PC-9 (cell line): ENCODE results near the gene GPR157. TPM values are rescaled to one million over a fixed set of nuclear protein-coding genes. Genes with fewer than 3 reads are reported as not detected.

Source experiments
- BruUV-seq: library from RNA; stranded (reverse); fragments of 400-500 nt; replicated peaks from 2 replicates; lab custom pipeline; 2021; lab: Mats Ljungman, UMichigan
- CTCF ChIA-PET: fragments of 300-600 bp; sonication (Branson Sonifier 250); formaldehyde crosslinking; loops from one replicate; lab custom pipeline; 2022; ENCODE audit warnings: antibody characterized with exemption; lab: Charles Lee
- POLR2A ChIA-PET: fragments of 300-600 bp; sonication (Branson Sonifier 250); formaldehyde crosslinking; loops from one replicate; lab custom pipeline; 2022; ENCODE audit warnings: antibody characterized with exemption; ENCODE audit not compliant: unreplicated experiment; lab: Charles Lee
- DNase-seq, 2 experiments: peaks; one replicate each; pipeline versions ENCODE4 v3.0.0 to v3.0.0-alpha.2; 2015 to 2022; ENCODE audit warnings: mixed read lengths in 1 of 2
- H2AFZ ChIP-seq: fragments of 200-600 bp; sonication (generic); 2 replicates; pipeline ENCODE4 v1.8.1; 2017; ENCODE audit warnings: antibody characterized with exemption
- H3F3A ChIP-seq: fragments of 200-600 bp; sonication (generic); 2 replicates; pipeline ENCODE4 v1.8.1; 2017; ENCODE audit warnings: antibody characterized with exemption, mild to moderate bottlenecking, low read depth; ENCODE audit not compliant: insufficient read depth
- H3K27ac ChIP-seq: fragments of 200-600 bp; sonication (generic); 2 replicates; pipeline ENCODE4 v1.6.1; 2016; ENCODE audit warnings: mixed run types
- H3K27me3 ChIP-seq: fragments of 200-600 bp; sonication (generic); 2 replicates; pipeline ENCODE4 v1.6.1; 2016; ENCODE audit warnings: low read depth, mixed run types; ENCODE audit not compliant: insufficient read depth
- H3K36me3 ChIP-seq: fragments of 200-600 bp; sonication (generic); 2 replicates; pipeline ENCODE4 v1.6.1; 2016; ENCODE audit warnings: low read depth, mixed run types
- H3K4me1 ChIP-seq: fragments of 200-600 bp; sonication (generic); replicated peaks from 2 replicates; pipeline ENCODE4 v1.6.1; 2016; ENCODE audit warnings: mixed run types; ENCODE audit not compliant: insufficient read depth
- H3K4me2 ChIP-seq: fragments of 200-600 bp; sonication (generic); 2 replicates; pipeline ENCODE4 v1.6.1; 2017; ENCODE audit warnings: mixed run types
- H3K4me3 ChIP-seq: fragments of 200-600 bp; sonication (generic); 2 replicates; pipeline ENCODE4 v1.6.1; 2016; ENCODE audit warnings: mixed run types
- H3K79me2 ChIP-seq: fragments of 200-600 bp; sonication (generic); 2 replicates; pipeline ENCODE4 v1.6.1; 2017; ENCODE audit warnings: low read depth, mixed run types
- H3K9me2 ChIP-seq: fragments of 200-600 bp; sonication (generic); 2 replicates; pipeline ENCODE4 v1.8.1; 2017; ENCODE audit warnings: mild to moderate bottlenecking; ENCODE audit not compliant: insufficient read depth
- H3K9me3 ChIP-seq: fragments of 200-600 bp; sonication (generic); 2 replicates; pipeline ENCODE4 v1.8.1; 2016; ENCODE audit warnings: low read depth; ENCODE audit not compliant: insufficient read depth
- H4K20me1 ChIP-seq: fragments of 200-600 bp; sonication (generic); 2 replicates; pipeline ENCODE4 v1.8.1; 2017; ENCODE audit not compliant: insufficient read depth
- CTCF ChIP-seq: fragments of 200-600 bp; sonication (generic); conservative IDR thresholded peaks from 2 replicates; pipeline ENCODE4 v1.6.1; 2017; ENCODE audit warnings: mixed run types, antibody characterized with exemption, mild to moderate bottlenecking, moderate library complexity
- EZH2 ChIP-seq: fragments of 200-600 bp; sonication (generic); IDR thresholded peaks from 2 replicates; pipeline ENCODE4 v1.8.0; 2017; ENCODE audit warnings: antibody characterized with exemption, low read depth
- intact Hi-C: fragments of 100-400 bp; cut with micrococcal nuclease; formaldehyde crosslinking; loops from one replicate; pipeline ENCODE4 v1.10.0; 2022; ENCODE audit not compliant: unreplicated experiment
- total RNA-seq: library from RNA; stranded (reverse); gene quantifications from 2 replicates; pipeline ENCODE4 v1.2.3, GENCODE V29; 2021

GPR157 gene
- total RNA-seq, 1 experiment from 2014 or later = 9.0 TPM

- Histone ChIP-seq H3K4me1 (peaks cover 45% of the 10 kb centered on the region), H3K9me3 (no peaks in the 10 kb centered on the region), H3K27me3 (no peaks in the 10 kb centered on the region), H3K4me2 (peak overlapping the region; percentile 59), H3K79me2 (no peaks in the 10 kb centered on the region), H3F3A (peaks cover 31% of the 10 kb centered on the region), H2AFZ (no peak overlapping the region), H4K20me1 (no peaks in the 10 kb centered on the region), H3K4me3 (no peak overlapping the region), H3K36me3 (no peaks in the 10 kb centered on the region), H3K27ac (peak overlapping the region; percentile 85), H3K9me2 (no peaks in the 10 kb centered on the region)
- CTCF ChIA-PET = interaction anchor here (0.6 to 0.9 kb wide), 2 partner anchors 17 to 21 kb away, joined by 3 to 7 read pairs; no protein-coding TSS in a partner anchor
- peak; percentile 53 to 61 for DNase-seq
- no TSS peak for BruUV-seq
- no peak for TF ChIP-seq CTCF
- POLR2A ChIA-PET = no interaction called here
- intact Hi-C loops = no loop called here
Measured at GRCh38 chr1:9161963-9162362, 33.1 kb upstream of the GPR157 start.

GRCh38 chr1:9161342-9161741 lies 32.4 kb upstream of the GPR157 start:
- CTCF ChIA-PET = no interaction called here
- TF ChIP-seq EZH2 (no peak), CTCF (no peak)
- no peaks in the 10 kb centered on the region for H3K79me2 ChIP-seq
- no peaks in the 10 kb centered on the region for H3K36me3 ChIP-seq
- no peak overlapping the region for H3K27ac ChIP-seq
- no peak for DNase-seq
- BruUV-seq = no TSS peak
- H3K27me3 ChIP-seq = no peaks in the 10 kb centered on the region
- no peaks in the 10 kb centered on the region for H4K20me1 ChIP-seq
- intact Hi-C loops = no loop called here
- peak overlapping the region; percentile 59; the same call in 1 of the 2 replicates for H3K4me2 ChIP-seq
- H3F3A ChIP-seq = peaks cover 31% of the 10 kb centered on the region
- POLR2A ChIA-PET = no interaction called here
- H3K9me2 ChIP-seq = no peaks in the 10 kb centered on the region
- H2AFZ ChIP-seq = no peak overlapping the region
- no peaks in the 10 kb centered on the region for H3K9me3 ChIP-seq
- H3K4me3 ChIP-seq = no peak overlapping the region
- peaks cover 45% of the 10 kb centered on the region for H3K4me1 ChIP-seq

GRCh38 chr1:9160079-9160717 lies 31.3 kb upstream of the GPR157 start:
- no peaks in the 10 kb centered on the region for H3K36me3 ChIP-seq
- no peaks in the 10 kb centered on the region for H3K27me3 ChIP-seq
- no TSS peak for BruUV-seq
- no peak for DNase-seq
- no peak overlapping the region for H3K27ac ChIP-seq
- ChIA-PET CTCF (no interaction called here), POLR2A (no interaction called here)
- peaks cover 28% of the 10 kb centered on the region for H3F3A ChIP-seq
- H3K4me3 ChIP-seq = no peak overlapping the region
- H3K79me2 ChIP-seq = no peaks in the 10 kb centered on the region
- no peaks in the 10 kb centered on the region for H3K9me2 ChIP-seq
- intact Hi-C loops = no loop called here
- H3K4me2 ChIP-seq = no peak overlapping the region
- H3K9me3 ChIP-seq = no peaks in the 10 kb centered on the region
- H4K20me1 ChIP-seq = no peaks in the 10 kb centered on the region
- H2AFZ ChIP-seq = no peak overlapping the region
- TF ChIP-seq CTCF (no peak), EZH2 (no peak)
- H3K4me1 ChIP-seq = peaks cover 41% of the 10 kb centered on the region
